RPMI8226 (cell line): ENCODE data around the gene SLC6A13.
A peak's percentile ranks its signal among the peaks of the same experiment; 100 is the strongest.
"Not testable (repeated sequence)": the region's sequence is repeated elsewhere in the genome, so short reads cannot be mapped to it uniquely, and the experiment has no call there.

ENCODE experiments used
- DNase-seq: peaks from one replicate; pipeline ENCODE4 v3.0.0-alpha.2; 2015

SLC6A13 gene

DNA sequence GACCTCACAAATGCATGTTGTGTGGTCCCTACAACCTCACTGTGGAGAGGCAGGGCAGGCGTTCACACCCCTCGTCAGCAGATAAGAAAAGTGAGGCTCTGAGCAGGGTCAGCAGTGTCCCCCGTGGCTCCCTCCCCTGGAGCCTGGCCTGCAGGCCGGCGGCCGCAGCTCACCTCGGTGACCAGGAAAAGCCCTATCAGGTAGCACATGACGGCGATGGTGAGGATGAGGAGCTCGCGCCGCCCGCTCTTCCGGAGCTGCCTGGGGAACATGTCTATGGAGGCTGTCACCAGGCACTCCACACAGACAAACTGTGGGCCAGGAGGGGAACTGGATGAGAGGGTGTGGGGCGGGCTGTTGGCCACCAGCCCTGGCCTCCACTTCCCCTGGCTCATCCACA, 66.7 kb downstream of the SLC6A13 start:
- no peak for DNase-seq

- no peak for DNase-seq
These were observed 67.5 kb downstream of the SLC6A13 start for GRCh38 chr12:195156-195555.

DNA sequence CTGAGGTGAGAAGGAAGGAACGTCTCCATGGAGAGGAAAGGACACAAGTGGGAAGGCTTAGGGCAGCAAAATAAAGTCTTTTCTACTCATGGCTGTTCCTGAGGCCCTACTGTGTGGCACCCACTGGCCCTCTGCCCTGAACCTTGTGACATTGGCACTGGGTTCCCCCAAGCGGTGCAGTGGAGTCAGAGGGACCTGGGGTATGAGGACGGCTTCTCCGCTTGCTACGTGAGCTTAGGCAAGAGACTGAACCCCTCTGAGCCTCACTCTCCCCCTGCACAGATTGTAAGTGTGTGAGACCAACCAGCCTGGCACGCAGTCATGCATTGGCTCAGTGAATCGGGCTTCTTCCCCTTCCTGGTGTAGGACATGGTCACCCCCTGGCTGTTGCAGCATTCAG, 68.4 kb downstream of the SLC6A13 start:
- no peak for DNase-seq

DNA sequence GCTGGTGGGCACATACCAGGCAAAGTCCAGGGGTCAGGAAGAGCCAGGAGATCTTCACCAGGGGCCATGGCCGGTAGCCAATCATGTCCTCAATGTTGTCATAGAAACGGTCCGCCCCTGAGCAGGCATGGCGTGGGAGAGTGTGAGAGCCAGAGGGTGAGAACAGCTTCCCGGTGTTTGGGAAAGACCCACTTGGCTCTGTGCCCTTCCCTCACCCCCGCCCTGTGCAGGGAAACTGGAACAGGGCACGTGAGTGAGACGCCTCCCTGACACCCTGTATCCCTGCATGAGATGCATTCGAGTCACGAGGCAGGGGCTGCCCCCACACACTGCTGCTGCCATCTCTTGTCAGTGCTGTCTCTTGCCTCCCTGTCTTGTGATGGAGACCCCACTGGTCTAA, 69.4 kb downstream of the SLC6A13 start:
- no peak for DNase-seq

GRCh38 chr12:191541-191940, 71.1 kb downstream of the SLC6A13 start:
- DNase-seq = no peak

- no peak for DNase-seq
These were observed 71.8 kb downstream of the SLC6A13 start for GRCh38 chr12:190881-191280.

GRCh38 chr12:189622-189962, 73.0 kb downstream of the SLC6A13 start:
- DNase-seq = no peak

GRCh38 chr12:188910-189621, 73.6 kb downstream of the SLC6A13 start:
- DNase-seq = peak; percentile 66

DNA sequence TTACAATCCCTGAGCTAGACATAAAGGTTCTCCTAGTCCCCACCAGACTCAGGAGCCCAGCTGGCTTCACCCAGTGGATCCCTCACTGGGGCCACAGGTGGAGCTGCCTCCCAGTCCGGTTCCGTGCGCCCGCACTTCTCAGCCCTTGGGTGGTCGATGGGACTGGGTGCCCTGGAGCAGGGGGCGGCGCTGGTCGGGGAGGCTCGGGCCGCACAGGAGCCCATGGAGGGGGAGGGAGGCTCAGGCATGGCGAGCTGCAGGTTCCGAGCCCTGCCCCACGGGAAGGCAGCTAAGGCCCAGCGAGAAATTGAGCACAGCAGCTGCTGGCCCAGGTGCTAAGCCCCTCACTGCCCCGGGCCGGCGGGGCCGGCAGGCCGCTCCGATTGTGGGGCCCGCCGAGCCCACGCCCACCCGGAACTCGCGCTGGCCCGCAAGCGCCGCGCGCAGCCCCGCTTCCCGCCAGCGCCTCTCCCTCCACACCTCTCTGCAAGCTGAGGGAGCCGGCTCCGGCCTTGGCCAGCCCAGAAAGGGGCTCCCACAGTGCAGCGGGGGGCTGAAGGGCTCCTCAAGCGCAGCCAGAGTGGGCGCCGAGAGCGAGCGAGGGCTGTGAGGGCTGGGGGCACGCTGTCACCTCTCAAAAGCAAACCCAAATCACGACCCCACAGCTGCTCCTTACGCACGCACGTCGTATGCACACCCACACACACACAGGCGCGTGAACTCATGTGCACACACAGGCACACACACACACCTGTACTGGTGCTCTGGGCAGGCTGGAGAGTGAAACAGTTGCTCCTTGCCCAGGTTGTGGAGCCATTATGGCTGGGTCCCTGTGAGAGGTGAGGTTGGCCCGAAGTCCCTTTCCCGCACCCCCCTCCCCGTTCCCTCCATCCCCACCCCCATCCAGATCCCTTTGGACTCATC, 74.4 kb downstream of the SLC6A13 start:
- DNase-seq = not testable (repeated sequence)

DNA sequence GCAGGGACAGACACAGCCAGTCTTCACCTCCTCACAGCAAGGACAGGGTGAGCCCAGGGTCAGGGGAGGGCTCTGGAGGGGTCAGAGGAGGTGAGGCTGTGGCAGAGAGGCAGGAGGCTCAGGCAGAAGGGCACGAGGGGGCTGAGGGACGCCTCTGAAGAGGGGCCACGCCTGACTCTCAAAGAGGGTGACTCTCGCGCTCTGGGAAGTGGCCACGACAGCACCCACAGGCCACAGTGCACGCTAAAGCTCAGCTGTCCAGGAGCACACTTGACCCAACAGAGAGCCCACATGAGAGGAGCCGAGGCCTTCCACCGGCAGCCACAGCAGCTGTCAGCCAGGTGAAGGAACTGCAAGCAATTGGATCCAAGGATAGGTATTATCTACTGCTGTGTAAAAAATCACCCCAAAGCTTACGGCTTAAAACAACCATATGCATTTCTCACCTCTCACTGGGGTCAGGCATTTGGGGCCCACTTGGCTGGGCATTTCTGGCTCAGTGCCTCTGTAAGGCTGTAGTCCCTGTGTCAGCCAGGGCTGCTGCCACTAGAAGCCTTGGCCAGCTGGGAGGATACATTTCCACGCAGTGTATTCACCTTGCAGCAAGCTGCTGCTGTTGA, 76.5 kb downstream of the SLC6A13 start:
- no peak for DNase-seq

GRCh38 chr12:185576-185955, 77.1 kb downstream of the SLC6A13 start:
- no peak for DNase-seq

DNA sequence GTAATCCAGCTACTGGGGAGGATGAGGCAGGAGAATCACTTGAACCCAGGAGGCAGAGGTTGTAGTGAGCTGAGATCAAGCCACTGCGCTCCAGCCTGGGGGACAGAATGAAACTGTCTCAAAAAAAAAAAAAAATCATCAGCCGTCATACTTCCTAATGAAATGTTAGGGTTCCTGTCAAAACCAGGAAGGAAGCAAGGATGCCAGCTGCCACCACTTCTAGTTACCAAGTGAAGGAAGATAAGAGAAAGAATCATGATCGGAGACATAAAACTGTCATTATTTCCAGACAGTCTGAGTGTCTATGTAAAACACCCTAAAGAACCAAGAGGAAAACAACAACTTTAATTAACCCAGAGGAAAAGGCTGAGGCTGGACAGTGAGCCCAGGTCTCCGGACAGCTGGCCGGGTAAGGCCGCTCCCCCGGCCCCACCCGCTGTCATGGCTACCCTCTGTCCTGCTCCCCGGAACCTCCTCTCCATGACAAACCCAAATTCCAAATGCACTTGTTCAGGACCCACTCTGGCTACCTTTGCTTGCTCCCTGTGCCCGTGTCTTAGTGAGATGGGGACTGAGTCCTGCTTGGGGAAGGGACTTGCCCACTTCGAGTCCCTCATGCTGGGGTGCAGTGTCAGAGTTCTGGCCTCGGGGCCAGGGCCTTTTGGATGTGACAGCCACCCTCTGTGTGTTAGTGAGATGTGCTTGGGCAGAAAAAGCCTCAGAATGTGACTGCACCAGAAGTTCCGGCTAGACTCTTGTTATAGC, 77.6 kb downstream of the SLC6A13 start:
- no peak for DNase-seq

- DNase-seq = no peak
These were observed 80.2 kb downstream of the SLC6A13 start for GRCh38 chr12:182381-182892.

DNA sequence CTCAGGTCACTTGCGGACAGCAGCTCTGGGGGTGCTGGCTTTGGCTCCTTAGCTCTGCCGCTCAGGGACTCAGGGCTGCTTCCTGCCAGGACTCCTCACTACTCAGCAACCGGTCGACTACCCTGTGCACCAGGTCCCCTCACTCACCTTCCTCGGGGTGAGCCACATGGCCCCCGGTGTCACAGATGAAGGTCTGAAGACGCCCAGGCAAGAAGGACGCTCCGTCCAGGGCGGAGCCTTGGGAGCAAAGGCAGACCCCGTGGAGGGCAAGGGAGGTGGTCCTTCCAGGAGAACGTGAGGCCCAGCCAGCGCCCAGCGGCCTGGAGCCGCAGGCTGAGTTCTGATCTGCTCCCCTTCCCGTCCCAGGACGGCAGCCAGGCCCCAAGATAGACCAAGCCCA, 80.7 kb downstream of the SLC6A13 start:
- no peak for DNase-seq

- peak; percentile 73 for DNase-seq
These were observed 82.2 kb downstream of the SLC6A13 start for GRCh38 chr12:180445-180844.

GRCh38 chr12:179885-180284, 82.8 kb downstream of the SLC6A13 start:
- no peak for DNase-seq

DNA sequence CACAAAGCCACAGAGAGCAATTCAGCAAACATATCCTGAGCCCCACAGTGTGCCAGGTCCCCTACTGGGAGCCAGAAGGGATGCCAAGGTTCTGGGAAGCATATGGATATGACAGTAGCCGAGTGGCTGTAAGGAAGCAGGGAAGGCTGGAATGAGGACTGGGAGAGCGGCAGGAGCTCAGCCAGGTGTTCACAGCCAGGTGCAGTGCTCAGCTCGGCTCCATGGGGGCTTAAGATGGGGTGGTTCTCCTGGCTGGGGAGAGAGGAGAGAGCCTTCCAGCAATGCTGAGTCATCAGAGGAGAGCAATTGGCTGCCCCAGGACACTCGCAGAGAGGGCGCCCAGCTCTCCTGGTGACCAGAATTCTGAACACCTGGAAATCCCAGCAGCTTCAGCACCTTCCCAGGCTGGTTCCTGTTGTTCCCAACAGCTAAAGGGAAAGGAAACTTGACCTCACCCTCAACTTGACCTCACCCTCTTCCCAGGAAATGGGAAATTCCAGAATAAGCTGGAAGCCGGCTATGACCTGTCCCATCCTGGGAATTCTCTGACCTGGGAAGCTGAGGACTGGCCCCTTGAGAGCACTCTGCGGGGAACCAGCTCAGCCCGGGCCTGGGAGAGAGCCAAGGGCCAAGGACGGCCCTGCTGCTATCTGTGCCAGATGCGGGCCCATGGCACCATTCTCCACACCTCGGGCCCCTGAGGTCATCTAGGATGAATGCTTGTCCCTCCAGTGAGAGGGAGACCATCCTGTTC, 83.3 kb downstream of the SLC6A13 start:
- DNase-seq = no peak

DNA sequence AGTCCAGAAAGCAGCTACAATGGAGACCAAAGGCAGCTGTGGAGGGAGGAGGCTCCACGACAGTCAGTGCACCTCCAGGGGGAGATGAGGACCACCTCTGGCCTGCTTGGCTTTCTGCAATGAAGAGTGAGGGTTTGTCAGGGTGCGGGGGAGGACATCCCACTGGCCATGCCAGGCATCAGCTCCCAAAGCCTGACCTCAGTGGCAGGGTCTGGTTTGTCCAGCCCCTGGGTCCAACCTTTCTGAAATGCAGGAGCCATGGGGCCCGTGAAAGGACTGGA, 83.9 kb downstream of the SLC6A13 start:
- no peak for DNase-seq

DNA sequence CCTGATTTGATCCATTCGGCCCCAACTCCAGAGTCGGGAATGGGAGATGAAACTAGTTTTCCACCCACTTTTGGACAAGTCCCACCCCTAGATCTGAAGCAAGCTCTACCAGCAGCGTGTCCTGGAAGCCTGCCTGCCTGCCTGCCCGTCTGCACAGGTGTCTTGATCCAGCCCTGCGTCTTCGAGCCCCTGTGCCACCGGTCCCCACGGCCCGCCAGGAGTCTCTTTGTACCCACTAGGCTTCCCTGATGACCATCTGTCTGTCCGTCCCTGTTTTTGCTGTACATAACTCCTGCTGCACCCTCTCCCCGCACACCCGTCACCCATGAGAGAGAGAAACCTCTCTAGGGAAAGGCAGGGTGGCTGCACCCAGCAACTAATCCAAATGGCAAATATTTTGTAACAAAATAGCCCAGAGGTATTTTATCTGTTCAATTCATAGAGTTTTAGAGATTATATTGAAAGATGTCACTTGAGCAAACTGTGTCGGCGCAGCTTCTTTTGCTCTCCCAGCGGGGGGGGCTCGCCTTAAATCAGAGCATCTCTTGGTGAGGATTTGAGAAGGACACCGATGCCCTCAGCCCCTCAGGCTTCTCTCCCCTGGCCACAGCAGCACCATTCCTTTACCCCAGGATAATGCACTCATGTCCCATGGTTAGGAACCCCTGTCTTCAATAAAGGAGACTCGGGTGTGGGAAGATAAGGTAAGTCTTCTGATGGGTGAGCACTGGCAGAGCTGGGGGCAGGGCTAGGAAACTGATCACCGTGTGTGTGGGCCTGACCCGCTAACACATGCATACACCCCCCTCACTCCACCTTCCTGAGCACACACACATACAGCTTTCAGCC, 84.4 kb downstream of the SLC6A13 start:
- no peak for DNase-seq

DNA sequence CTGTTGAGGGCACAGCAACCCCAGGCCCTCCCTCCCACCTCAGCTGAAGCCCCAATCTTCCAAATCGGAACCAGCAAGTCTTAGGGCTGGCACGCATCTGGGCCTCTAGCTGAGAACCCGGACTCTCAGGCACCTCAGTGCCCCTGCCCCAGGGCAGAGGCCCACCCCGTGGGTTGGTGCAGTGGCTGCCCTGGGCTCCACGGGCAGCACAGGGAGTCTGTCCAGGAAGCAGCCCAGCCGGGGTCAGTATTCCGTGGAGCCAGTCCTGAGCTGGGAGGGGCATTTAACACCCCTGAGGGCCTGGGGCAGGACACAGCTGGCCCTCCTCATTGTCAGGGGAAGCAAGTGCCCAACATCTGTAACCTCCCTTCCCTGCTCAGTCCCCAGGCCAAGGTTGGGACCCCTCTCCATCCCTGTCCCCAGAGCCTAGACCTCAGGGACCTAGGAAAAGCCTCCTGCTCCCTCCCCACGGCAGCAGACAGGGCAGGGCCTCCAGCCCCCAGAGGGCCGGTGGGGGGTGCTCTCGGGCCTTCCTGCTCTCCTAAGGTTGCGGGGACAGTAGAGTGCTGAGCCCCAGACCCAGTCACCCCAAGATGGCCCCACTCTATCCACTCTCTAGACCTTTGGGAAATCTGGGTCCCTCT, 85.2 kb downstream of the SLC6A13 start:
- DNase-seq = no peak
